HG02642 (cell line): ENCODE data around the gene CHST4.
"Not testable (repeated sequence)": the region's sequence is repeated elsewhere in the genome, so short reads cannot be mapped to it uniquely, and the experiment has no call there.

Experiments
- ATAC-seq: cut with Tn5 transposase; IDR thresholded peaks from one replicate; pipeline ENCODE4 v1.9.1; 2021; ENCODE audit warnings: mild to moderate bottlenecking; ENCODE audit not compliant: unreplicated experiment, poor library complexity

The CHST4 gene

GRCh38 chr16:71526111-71526631, at the start of gene CHST4:
Gene CHST4 (plus strand): TSS chr16:71526426. CDS start chr16:71536678, 10,252 bp downstream.
- ATAC-seq = no peak

- ATAC-seq = no peak
Observed at GRCh38 chr16:71476457-71477124, 49.6 kb upstream of the CHST4 start.

- ATAC-seq = no peak
Observed at GRCh38 chr16:71479420-71479819, 46.8 kb upstream of the CHST4 start.

GRCh38 chr16:71480956-71481355, 45.3 kb upstream of the CHST4 start:
- ATAC-seq = no peak

- ATAC-seq = no peak
Observed at GRCh38 chr16:71482569-71482968, 43.7 kb upstream of the CHST4 start.

- peak; percentile 90 for ATAC-seq
Observed at GRCh38 chr16:71484006-71484893, 42.0 kb upstream of the CHST4 start.

GRCh38 chr16:71489122-71489521, 37.1 kb upstream of the CHST4 start, which contains the start of gene ZNF19:
Gene ZNF19 (minus strand): TSS chr16:71489324. CDS start chr16:71482114, 7,210 bp downstream.
- ATAC-seq = no peak

- ATAC-seq = no peak
Observed at GRCh38 chr16:71490361-71490760, 35.9 kb upstream of the CHST4 start.

GRCh38 chr16:71491054-71491453, 35.2 kb upstream of the CHST4 start:
- no peak for ATAC-seq

- ATAC-seq = no peak
Observed at GRCh38 chr16:71492786-71493185, 33.4 kb upstream of the CHST4 start.

GRCh38 chr16:71493213-71493612, 33.0 kb upstream of the CHST4 start:
- ATAC-seq = no peak

- no peak for ATAC-seq
Observed at GRCh38 chr16:71498031-71498430, 28.2 kb upstream of the CHST4 start.

GRCh38 chr16:71499775-71500364, 26.4 kb upstream of the CHST4 start:
- ATAC-seq = no peak

- no peak for ATAC-seq
Observed at GRCh38 chr16:71500964-71501363, 25.3 kb upstream of the CHST4 start.

GRCh38 chr16:71501547-71501946, 24.7 kb upstream of the CHST4 start:
- ATAC-seq = no peak

GRCh38 chr16:71504051-71504450, 22.2 kb upstream of the CHST4 start:
- not testable (repeated sequence) for ATAC-seq

GRCh38 chr16:71504901-71505300, 21.3 kb upstream of the CHST4 start:
- no peak for ATAC-seq

GRCh38 chr16:71507061-71507460, 19.2 kb upstream of the CHST4 start:
- ATAC-seq = no peak

GRCh38 chr16:71513302-71513701, 12.9 kb upstream of the CHST4 start:
- ATAC-seq = no peak

- no peak for ATAC-seq
Observed at GRCh38 chr16:71514476-71514875, 11.8 kb upstream of the CHST4 start.

- no peak for ATAC-seq
Observed at GRCh38 chr16:71515026-71515425, 11.2 kb upstream of the CHST4 start.
